Stimulated activated CD8-positive, alpha-beta memory T cell treated with anti-CD3 and anti-CD28 coated beads, Interleukin-7, amount 100 ng/mL, for 4 hours (primary cell): Measurements from ENCODE around the gene MYH9.
"Not testable (repeated sequence)": the region's sequence is repeated elsewhere in the genome, so short reads cannot be mapped to it uniquely, and the experiment has no call there.

Experiments
- DNase-seq, 2 donors: peaks; one replicate each; pipeline ENCODE4 v3.0.0-alpha.2; 2020; ENCODE audit warnings: low read depth in 2 of 2

The MYH9 gene

DNA sequence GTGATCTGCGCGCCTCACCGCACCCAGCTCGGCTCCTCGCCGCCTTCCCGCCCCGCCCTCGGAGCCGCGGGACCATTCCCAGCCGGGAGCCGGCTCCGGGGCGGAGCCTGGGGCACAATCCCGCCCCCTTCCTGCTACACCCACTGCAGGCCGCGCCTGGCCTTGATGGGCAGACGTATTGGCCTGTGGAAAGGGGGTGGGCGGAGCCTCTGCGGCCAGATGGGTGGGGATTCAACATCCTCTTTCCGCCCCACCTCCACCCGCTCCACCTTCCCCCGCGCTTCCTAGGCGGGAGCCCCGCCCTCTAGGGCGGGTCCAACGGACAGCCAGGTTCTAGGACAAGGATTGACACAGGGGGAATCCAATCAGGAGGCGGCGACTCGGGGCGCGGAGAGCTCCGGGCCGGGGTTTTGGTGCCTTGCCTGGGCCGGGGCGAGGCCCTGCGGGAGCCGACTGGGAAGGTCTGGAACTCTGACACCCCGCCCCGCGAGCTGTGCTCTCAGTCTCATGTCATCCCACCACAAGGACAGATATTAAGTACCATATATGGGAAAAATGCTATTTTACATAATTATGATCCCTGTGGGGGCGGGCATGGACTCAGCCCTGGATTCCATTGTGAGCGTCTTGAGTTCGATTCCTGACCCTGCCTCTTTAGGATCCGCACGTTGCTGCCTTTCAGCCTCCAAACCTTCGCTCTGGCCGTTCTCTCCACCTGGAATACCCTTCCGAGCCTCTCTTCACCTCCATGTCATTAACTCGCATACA is at the start of gene MYH9:
MYH9 (minus strand) TSS at position 9 of the 768 bp plus-strand sequence. CDS start 38,731 bp downstream, outside the sequence.
- DNase-seq = peak; percentile 98 to 99

DNA sequence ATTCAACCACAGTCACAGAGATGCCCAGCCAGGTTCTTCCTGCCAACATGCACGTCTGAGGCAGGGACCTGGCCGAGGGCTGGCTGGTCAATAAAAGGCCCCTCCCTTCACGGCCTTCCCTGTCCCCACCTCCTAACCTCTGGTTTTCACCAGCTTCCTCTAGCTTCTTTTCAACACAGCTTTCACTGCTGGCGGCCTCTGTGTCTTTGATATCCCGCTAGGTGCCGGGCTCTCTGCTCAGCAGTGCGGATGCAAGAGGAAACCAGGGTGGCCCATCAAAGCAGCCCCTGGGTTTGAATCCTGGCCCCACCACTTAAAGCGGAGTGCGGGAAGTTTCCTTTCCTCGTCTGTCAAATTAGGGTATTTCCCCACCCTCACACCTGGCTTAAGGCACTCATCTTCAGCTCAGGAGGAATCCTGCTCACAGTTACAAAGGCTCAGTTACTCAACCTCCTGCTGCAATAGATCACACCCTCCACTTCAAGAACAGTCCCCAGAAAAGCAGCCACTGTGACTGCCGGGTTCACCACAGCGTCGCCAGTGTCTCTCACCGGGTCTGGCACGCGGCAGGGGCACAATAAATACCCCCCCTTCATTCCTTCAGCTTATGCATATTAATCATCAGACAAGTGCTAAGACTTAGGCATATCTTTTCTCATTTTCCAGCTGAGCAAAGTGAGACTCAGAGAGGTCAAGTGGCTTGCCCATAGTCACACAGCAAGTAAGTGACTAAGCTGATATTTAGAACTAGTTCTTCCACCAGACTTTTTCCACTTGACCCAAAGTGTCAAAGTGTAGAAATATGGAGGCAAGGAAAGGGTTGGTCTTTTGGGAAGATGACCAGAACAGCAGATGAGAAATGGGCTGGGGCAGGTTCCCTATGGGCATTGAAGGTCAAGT is 48.0 kb upstream of the MYH9 start:
- DNase-seq = peak; percentile 68 to 76

DNA sequence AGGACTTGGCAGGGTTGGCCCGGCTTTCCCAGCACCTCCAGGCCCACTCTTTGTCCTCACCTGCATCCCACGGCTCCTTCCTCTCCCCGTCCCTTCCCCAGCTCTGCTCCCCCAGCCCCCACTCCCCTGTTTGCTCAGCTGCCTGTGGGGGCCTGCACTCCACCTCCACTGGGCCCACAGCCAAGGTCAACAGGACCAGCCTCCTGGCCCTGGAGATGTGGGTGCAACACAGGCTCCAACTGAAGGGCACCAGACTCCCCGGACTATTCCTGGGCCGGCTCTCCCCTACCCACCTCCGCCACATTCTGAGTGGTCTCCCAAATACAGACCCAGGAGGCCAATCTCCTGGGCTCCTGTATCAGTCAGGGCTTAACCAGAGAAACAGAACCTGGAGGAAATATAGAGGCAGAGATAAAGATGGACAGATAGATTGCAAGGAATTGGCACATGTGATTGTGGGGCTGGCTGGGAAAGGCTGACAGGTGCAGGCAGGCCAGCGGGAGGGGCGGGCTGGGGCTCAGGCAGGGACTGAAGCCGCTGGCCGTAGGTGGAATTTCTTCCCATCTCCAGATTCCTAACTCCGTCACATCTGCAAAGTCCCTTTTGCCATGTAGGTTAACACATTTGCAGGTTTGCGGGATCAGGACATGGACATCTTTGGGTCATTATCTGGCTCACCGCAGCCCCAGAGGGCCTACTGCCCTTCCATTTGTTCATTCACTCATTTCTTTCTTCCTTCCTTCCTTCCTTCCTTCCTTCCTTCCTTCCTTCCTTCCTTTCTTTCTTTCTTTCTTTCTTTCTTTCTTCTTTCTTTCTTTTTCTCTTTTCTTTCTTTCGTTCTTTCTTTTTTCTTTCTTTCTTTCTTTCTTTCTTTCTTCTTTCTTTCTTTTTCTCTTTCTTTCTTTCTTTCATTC is 45.8 kb upstream of the MYH9 start:
- DNase-seq = no peak

DNA sequence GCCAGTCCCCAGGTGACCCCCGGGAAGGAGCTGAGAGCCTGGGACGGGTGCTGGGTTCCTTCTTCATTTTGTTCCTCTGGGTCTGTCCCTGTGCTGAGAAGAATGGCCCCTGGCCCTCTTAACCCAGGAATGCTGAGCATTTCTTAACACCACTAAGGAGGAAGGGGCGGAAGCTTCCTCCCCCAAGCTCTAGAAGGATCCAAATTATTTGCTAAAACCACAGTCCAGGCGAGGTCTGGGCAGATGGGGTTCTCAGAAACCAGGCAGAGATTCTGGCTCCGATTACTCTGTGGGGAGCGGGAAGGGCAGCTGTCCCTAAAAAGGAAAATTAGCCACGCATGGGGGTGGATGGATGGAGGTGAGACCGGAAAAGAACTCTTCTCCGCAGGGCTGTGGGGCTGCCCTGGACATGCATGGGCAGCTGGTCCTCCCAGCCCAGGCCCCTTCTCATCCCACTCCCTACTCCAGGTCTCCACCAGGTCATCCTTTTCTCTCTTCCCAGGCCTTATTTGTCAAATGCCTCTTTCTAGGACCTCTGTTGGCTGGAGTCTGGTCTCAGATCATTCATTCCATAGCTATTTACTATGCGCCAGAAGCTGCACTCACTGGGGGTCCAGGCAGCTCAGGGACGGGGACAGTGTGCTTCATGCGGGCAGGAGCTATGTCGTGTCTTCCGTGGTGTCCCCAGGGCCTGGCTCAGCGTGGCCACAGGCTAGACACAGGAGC is 45.0 kb upstream of the MYH9 start:
- no peak for DNase-seq

DNA sequence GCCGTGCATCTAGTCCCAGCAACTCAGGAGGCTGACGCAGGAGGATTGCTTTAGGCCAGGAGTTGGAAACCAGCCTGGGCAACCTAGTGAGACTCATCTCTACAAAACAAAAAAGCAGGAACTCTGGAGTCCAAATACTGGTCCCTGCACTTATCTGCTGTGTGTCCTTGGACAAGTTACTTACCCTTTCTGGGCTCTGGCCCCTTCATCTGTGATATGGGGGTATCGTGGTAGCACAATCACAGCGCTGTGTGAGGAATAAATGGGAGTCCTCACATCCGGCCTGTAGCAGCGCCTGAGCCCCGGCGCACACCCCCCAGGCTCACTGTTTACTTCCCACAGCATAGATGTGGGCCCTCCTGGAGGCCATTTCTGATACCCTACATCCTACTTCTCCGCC is 44.2 kb upstream of the MYH9 start:
- no peak for DNase-seq

DNA sequence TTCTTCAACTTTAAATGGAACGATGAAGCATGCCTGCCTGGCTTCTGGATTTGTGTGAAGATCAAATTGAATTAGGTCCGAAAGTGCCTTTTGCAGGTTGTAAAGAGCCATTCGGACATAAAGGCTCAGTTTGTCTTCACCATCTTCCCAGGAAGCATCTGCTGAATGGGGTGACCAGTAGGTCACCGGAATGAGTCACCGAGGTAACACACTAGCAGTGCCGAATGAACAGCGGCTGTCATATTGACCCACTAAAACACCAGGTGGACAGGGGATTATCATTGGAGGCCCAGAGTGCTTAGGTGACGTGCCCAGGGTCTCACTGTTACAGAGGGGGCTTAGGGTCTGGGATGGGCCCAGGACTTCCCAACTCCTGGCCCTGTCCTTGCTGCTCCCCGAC is 43.1 kb upstream of the MYH9 start:
- no peak for DNase-seq

DNA sequence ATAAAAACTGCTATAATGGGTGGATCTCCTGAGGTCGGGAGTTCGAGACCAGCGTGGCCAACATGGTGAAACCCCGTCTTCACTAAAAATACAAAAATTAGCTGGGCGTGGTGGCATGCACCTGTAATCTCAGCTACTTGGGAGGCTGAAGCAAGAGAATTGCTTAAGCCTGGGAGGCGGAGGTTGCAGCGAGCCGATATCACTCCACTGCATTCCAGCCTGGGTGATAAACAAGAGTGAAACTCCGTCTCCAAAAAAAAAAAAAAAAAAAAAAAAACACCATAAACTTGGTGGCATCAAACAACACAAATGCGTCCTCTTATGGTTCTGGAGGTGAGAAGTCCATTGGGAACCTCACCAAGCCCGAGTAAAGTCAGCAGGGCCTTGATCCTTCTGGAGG is 40.2 kb upstream of the MYH9 start:
- DNase-seq = not testable (repeated sequence)

DNA sequence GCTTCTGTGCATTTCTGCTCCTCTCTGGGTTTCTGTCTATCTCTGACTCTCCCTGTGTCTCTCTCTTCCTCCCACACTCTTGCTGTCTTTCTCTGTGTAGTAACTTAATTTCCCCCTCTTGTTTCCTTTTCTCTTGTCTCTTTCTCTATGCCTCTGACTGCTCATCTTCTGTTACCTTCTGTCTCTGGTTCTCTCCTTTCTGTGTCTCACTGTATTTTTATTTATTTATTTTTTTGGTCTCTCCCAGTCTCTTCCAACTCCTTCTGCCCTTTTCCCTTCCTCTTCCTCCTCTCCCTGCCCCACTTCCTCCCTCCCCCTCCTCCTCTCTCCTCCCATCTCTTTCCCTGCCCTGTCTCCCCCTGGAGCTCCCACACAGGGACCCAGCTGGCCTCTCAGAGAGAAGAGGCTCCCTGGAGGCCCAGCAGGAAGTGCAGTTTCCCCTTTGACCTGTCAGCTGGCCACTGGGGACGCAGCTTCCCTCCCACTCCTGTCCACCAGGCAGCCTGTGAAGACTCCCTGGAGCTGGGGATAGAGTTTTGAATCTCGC is 38.3 kb upstream of the MYH9 start:
- DNase-seq = no peak

DNA sequence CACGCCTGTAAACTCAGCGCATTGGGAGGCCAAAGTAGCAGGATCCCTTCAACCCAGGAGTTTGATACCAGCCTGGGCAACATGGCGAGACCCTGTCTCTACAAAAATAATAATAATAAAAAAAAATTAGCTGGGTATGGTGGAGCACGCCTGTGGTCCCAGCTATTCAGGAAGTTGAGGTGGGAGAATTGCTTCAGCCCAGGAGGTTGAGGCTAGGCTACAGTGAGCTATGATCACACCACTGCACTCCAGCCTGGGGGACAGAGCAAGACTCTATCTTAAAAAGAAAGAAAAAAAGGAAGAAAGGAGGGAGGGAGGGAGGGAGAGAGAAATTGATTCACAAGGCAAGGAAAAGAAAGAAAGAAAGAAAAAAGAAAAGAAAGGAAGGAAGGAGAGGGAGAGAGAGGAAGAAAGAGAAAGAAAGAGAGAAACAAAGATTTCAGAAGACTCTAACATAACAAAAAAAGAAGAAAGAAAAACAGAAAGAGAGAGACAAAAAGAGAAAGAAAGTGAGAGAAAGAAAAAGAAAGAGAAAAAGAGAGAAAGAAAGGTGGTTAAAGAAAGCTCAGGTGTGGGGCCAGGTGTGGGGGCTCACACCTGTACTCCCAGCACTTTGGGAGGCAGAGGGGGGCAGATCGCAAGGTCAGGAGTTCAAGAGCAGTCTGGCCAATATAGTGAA is 37.3 kb upstream of the MYH9 start:
- no peak for DNase-seq

DNA sequence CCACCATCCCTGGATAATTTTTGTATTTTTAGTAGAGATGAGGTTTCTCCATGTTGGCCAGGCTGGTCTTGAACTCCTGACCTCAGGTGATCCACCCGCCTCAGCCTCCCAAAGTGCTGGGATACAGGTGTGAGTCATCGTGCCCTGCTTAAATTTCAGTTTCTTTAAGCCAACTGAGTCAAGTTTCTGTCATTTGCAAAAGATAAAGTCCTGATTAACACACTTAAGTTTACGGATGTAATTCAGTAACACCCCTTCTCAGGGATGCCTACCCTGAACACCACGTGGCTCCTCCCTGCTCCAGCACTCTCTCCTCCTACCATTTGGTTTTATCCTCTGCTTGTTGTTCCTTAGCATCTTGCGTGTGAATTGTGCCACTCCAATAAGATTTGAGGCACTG is 36.7 kb upstream of the MYH9 start:
- DNase-seq = not testable (repeated sequence)

DNA sequence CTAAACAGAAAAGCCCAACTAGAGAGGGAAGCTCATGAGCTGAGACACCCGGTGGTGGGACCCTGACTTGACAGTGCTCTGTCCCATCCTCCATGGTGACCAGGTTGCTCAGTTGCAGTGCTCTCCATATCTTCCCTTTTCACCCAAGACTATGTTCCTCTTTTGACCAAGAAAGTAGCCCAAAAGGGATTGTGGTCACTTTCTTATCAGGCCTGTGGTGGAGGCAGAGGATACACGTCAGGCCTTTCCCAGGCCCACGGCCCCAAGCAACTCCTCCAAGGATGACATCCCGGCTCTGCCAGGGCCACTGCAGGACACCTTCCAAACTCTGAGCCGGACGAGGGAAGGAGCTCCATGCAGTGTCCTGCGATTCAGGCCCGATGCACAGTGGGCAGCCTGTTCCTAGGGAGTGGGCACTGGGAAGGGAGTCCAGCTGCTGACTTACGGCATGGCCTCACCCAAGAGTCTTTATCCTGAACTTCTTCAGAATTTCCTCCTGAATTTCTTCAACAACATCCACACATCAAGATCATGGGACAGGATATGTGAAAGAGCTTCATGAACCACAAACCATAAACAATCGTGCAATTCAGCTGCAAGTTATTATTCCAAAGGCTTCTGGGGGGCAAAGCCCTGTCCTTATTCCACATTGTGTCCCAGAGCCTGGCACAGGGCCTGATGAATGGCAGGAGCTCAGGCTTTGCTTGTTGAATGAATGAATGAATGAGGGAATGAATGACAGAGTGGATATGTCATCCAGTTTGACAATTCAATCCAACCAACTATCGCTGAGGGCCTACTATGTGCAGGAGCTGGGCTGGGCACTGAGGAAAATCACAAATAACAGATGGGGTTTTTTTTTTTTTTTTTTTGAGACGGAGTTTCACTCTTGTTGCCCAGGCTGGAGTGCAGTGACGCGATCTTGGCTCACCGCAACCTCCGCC is 36.0 kb upstream of the MYH9 start:
- no peak for DNase-seq

DNA sequence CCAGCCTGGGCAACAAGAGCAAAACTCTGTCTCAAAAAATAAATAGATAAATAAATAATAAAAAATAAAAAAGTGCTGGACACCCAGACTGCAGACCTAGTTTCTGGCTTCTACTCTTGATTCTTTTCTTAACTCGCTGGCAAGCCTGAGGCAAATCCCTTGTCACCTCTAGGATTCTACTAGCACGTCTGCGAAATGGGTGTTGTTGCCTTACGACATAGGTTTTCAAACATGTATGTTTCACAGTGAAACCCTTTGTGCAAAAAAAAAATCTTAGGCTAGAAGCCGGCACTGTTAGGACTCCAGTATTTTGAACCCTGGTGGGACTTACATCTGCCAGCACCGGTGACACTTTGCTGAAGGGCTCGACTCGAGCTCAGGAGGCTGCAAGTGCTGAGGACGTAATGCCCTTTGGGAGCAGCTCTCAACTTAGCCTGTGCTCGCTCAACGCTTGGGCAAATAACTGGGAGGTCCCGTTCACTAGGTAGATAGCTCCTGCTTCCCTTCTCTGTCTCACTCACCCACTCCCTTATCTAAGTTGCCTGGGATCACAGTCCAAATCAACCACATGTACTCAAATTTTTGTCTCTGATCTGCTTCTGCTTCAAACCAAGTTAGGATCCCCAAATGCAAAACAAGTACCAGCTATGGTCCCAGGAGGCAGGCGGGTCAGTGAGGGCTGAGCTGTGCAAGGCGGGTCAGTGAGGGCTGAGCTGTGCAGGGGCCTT is 34.7 kb upstream of the MYH9 start:
- DNase-seq = no peak

DNA sequence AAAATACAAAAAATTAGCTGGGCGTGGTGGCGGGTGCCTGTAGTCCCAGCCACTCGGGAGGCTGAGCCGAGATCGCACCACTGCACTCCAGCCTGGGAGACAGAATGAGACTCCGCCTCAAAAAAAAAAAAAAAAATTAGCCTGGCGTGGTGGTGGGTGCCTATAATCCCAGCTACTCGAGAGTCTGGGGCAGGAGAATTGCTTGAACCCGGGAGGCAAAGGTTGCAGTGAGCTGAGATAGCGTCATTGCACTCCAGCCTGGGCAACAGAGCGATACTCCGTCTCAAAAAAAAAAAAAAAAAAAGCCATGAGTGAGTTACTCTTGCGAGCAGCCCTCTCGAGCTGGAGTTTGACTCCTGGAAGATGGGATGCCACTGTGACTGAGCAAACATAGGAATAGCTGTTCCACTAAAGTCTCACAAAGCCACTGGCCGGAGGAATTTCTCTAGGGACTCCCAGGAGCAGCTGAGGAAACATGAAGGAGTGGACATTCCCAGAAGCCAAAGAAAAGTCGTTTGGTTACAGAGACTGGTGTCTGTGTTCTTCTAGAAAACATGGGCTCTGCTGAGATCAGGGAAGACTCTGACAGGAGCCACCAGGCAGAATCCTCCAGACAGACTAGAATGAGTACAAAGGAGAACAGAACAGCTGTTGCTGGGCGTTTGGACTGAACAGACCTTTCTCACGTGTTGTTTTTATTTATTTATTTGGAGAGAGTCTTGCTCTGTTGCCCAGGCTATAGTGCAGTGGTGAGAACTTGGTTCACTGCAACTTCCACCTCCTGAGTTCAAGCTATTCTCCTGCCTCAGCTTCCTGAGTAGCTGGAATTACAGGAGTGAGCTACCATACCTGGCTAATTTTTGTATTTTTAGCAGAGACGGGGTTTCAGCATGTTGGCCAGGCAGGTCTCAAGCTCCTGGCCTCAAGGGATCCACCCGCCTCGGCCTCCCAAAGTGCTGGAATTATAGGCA is 32.4 kb upstream of the MYH9 start:
- no peak for DNase-seq

DNA sequence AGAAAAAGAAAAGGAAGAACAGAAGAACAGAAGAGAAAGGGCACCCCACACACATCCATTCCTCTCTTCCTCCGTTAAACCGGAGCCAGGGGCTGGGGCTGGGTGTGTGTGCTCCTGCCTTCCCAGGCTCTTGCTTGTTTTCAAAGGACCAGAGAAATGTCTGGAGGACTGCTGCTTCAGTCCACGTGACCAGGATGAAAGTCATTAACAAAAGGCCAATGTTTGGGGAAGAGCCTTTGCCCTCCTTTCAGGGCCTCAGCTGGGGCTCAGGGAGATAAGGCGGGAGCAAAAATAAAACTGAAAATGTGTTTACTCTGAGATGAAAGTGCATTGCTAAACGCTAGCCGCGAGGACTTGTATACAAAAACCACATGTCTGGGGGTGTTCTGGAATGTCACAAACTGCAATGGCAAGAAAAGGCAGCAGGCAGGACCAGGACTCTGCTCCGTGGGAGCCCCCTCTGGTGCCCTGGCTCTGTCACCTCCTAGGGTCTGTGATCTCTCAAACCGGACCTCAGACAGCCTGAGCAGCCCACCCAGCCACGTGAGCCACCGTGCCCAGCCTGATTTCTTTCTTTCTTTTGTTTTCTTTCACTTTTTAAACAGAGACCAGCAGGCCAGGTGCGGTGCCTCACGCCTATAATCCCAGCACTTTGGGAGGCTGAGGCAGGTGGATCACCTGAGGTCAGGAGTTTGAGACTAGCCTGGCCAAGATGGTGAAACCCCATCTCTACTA is 31.6 kb upstream of the MYH9 start:
- DNase-seq = no peak

DNA sequence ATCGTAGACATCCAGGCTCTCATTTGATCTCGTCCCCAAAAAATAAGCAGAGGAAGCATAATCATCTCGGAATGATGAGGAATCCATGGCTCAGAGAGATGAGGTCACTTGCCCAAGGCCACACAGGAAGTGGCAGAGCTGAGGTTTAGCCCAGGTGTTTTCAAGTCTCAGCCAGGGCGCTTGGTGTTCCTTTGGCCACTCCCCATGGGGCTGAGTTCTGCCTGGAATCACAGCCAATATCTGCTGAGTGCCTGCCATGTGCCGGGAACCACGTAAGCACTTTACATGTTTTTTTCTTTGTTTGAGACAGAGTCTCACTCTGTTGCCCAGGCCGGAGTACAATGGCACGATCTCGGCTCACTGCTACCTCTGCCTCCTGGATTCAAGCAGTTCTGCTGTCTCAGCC is 29.5 kb upstream of the MYH9 start:
- no peak for DNase-seq

DNA sequence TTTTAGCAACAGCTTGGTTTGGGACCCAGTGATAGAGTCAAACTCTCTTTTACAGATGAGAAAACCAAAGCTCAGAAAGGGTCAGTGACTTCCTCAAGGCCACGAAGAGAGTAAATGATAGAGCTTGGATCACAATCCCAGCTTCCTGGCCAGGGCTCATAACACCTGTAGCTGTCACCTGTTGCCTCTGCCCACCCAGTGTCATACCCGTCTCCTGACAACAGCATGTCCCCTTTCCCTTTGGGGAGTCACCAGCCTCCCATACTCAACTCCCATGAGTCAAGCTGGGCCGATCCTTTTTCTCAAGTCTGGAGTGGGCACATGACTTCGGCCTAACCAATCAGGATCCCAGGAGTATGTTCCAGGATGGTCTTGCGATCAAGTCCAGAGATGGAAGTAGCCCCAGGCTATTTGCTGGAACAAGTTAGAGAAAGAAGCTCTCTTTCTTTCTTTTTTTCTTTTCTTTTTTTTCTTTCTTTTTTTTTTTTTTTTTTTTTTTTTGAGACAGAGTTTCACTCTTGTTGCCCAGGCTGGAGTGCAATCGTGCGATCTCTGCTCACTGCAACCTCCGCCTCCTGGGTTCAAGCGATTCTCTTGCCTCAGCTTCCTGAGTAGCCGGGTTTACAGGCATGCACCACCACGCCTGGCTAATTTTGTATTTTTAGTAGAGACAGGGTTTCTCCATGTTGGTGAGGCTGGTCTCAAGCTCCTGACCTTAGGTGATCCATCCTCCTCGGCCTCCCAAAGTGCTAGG is 27.8 kb upstream of the MYH9 start:
- no peak for DNase-seq
